Coronary artery (tissue), 2 donors: Measurements from ENCODE around the gene PHC2.

Experiments
- DNase-seq: peaks from one replicate; pipeline ENCODE4 v3.0.0-alpha.2; 2017; ENCODE audit warnings: low spot score
- H3K27ac ChIP-seq, 2 donors: fragments of 200-600 bp; sonication (generic); one replicate each; pipeline ENCODE4 v1.5.1; 2016 to 2019
- H3K4me3 ChIP-seq: fragments of 200-600 bp; sonication (generic); 2 replicates; pipeline ENCODE4 v1.5.1; 2016; ENCODE audit warnings: mild to moderate bottlenecking, moderate library complexity
- CTCF ChIP-seq: fragments of 200-600 bp; sonication (generic); IDR thresholded peaks from one replicate; pipeline ENCODE4 v1.5.1; 2019; ENCODE audit warnings: antibody characterized with exemption

Gene PHC2

DNA sequence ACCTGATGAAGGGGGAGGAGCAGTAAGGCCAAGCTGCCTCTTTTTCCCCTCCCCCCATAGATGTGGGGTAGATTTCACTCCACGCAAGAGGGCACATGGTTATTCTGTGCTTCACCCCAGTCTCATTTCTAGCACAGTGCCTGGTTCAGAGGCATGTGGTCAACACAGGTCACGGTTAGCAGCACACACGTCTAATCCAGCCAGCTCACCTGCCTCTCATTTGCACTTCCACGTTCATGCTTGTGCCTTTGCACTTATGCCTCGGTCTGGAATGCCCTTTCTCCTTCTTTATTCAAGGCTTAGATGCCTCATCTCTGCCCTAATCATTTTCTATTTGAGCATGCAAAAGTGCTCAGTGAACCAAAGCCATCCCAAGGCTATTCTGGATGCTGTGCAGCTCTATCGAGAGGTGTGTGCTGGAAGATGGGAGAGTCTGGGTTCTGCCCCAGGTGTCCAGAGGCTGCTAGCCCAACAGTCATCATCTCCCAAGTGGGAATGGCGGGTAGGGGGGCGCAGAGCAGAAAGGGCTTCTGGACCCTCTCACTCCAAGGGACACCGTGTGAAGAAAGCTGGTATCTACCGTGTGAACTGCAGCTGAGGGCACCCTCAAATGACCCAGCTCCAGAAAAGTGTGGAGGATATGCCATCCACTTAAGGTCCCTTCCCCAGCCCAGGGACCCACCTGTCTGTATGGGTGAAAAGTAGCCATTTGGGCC lies 107.9 kb downstream of the PHC2 start:
- H3K27ac ChIP-seq, result peak overlapping the region in 1 of 2 donors; percentile 40
- no peak overlapping the region for H3K4me3 ChIP-seq
- DNase-seq, result no peak
- no peak for TF ChIP-seq CTCF

DNA sequence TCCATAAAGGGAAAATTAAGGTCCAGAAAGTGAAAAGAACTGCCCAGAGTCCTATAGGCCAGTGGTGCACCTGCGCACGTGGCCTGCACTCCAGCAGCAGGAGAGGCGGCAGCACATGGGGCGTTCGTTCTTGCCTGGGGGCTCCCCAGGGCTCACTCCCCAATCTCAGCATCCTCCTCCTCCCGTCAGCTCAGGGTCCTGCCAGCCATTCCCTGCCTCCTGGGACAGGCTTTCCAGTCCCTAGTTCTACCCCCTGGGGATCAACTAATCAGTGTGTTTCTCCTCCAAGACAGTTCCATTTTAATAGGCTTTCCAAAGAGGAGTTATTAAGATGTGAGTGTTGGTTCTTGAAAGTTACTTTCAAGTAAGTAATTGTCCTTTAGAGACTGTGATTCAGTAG lies 108.8 kb downstream of the PHC2 start:
- TF ChIP-seq CTCF, result no peak
- DNase-seq, result no peak
- Histone ChIP-seq H3K4me3 (no peak overlapping the region), H3K27ac (no peak overlapping the region)

GRCh38 chr1:33321178-33321577 lies 109.7 kb downstream of the PHC2 start:
- DNase-seq, result no peak
- no peak for TF ChIP-seq CTCF
- Histone ChIP-seq H3K27ac (no peak overlapping the region), H3K4me3 (no peak overlapping the region)

GRCh38 chr1:33320619-33321165 lies 110.2 kb downstream of the PHC2 start, which contains the start of gene A3GALT2:
Gene A3GALT2, minus strand, starts transcription at chr1:33321098. Its CDS starts 0 bp downstream, at chr1:33321098.
- TF ChIP-seq CTCF, result no peak
- no peak for DNase-seq
- Histone ChIP-seq H3K4me3 (no peak within 1 kb of the TSS), H3K27ac (peak within 1 kb of the TSS in 1 of 2 donors; percentile 13)

GRCh38 chr1:33319949-33320618 lies 110.8 kb downstream of the PHC2 start:
- no peak for DNase-seq
- TF ChIP-seq CTCF, result no peak
- H3K27ac ChIP-seq, result peak overlapping the region in 1 of 2 donors; percentile 13

DNA sequence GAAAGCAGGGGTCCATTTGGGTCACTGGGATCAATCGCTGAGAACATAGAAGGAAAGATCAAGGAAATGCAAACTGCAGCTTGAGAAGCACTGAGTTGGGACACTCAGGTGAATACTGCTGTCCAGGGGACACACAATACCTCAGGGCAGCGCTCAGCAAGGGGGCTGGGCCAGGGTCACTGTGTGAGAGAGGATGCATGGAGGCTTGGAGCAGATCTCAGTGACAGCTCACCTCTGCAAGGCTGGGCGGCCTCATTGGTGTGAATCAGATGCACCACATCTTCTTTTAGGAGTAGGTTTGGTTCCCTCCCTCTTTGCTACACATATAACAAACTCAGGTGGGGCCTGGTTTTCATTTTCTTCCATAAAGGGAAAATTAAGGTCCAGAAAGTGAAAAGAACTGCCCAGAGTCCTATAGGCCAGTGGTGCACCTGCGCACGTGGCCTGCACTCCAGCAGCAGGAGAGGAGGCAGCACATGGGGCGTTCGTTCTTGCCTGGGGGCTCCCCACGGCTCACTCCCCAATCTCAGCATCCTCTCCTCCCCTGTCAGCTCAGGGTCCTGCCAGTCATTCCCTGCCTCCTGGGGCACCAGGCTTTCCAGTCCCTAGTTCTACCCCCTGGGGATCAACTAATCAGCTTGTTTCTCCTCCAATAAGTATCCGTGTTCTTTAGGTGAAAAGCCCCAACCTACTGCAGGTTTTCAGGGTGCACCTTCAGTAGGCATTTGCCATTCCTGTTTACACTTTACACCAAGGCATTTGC lies 111.5 kb downstream of the PHC2 start:
- no peak for DNase-seq
- Histone ChIP-seq H3K4me3 (no peak overlapping the region), H3K27ac (no peak overlapping the region)
- no peak for TF ChIP-seq CTCF

More at GRCh38 chr1:33319949-33320618, 110.8 kb downstream of the PHC2 start:
- no peak overlapping the region for H3K4me3 ChIP-seq
